DOHH2 (cell line): Measurements from ENCODE around the gene DNAH1.

Experiments
- H3F3A ChIP-seq: fragments of 200-600 bp; sonication (generic), shearing (Covaris generic); 2 replicates; pipeline ENCODE4 v1.6.0; 2016; ENCODE audit warnings: antibody characterized with exemption, mild to moderate bottlenecking; ENCODE audit not compliant: control insufficient read depth, insufficient read depth
- H3K27ac ChIP-seq: fragments of 200-600 bp; sonication (generic); 2 replicates; pipeline ENCODE4 v1.5.1; 2014; ENCODE audit warnings: low read depth, mild to moderate bottlenecking, low read length, moderate library complexity
- H3K27me3 ChIP-seq: fragments of 200-600 bp; sonication (generic); 2 replicates; pipeline ENCODE4 v1.6.1; 2014; ENCODE audit warnings: mild to moderate bottlenecking, low read length, mixed read lengths; ENCODE audit not compliant: control insufficient read depth
- H3K36me3 ChIP-seq: fragments of 200-600 bp; sonication (generic); 2 replicates; pipeline ENCODE4 v1.6.1; 2014; ENCODE audit warnings: mild to moderate bottlenecking, low read length, moderate library complexity, mixed read lengths; ENCODE audit not compliant: control insufficient read depth
- H3K4me1 ChIP-seq: fragments of 200-600 bp; sonication (generic); 2 replicates; pipeline ENCODE4 v1.6.1; 2014; ENCODE audit warnings: mild to moderate bottlenecking, low read length, mixed read lengths; ENCODE audit not compliant: control insufficient read depth
- H3K4me2 ChIP-seq: fragments of 200-600 bp; sonication (generic); 2 replicates; pipeline ENCODE4 v1.6.0; 2014; ENCODE audit warnings: mild to moderate bottlenecking, low read length, moderate library complexity
- H3K4me3 ChIP-seq: fragments of 200-600 bp; sonication (generic); 2 replicates; pipeline ENCODE4 v1.5.1; 2014; ENCODE audit warnings: mild to moderate bottlenecking, low read length, mixed read lengths
- H3K79me2 ChIP-seq: fragments of 200-600 bp; sonication (generic); 2 replicates; pipeline ENCODE4 v1.6.1; 2014; ENCODE audit warnings: mild to moderate bottlenecking, low read length, mixed read lengths; ENCODE audit not compliant: control insufficient read depth
- H3K9me2 ChIP-seq: fragments of 200-600 bp; sonication (generic); replicated peaks from 2 replicates; pipeline ENCODE4 v1.6.1; 2014; ENCODE audit warnings: mild to moderate bottlenecking, low read length, mixed read lengths; ENCODE audit not compliant: control insufficient read depth
- H3K9me3 ChIP-seq: fragments of 200-600 bp; sonication (generic); 2 replicates; pipeline ENCODE4 v1.6.1; 2014; ENCODE audit warnings: antibody characterized with exemption, low read length, mixed read lengths; ENCODE audit not compliant: control insufficient read depth, insufficient read depth
- H4K20me1 ChIP-seq: fragments of 200-600 bp; sonication (generic); 2 replicates; pipeline ENCODE4 v1.6.0; 2014; ENCODE audit warnings: low read depth, mild to moderate bottlenecking, antibody characterized with exemption, low read length, moderate library complexity; ENCODE audit not compliant: control insufficient read depth, insufficient read depth
- CTCF ChIP-seq: fragments of 200-600 bp; sonication (generic); IDR thresholded peaks from one replicate; pipeline ENCODE4 v1.5.1; 2014; ENCODE audit warnings: antibody characterized with exemption, mild to moderate bottlenecking, low read depth, low read length; ENCODE audit not compliant: poor library complexity, severe bottlenecking
- EZH2phosphoT487 ChIP-seq: fragments of 200-600 bp; sonication (generic); IDR thresholded peaks from 2 replicates; pipeline ENCODE4 v1.6.1; 2017; ENCODE audit warnings: borderline replicate concordance, mild to moderate bottlenecking, antibody characterized with exemption, low read length, moderate library complexity, mixed read lengths

The DNAH1 gene

GRCh38 chr3:52438579-52439425 lies 122.7 kb downstream of the DNAH1 start:
- H3K36me3 ChIP-seq: no peaks in the 10 kb centered on the region
- no peak overlapping the region for H3K4me3 ChIP-seq
- no peaks in the 10 kb centered on the region for H3K4me1 ChIP-seq
- 0 out of 2 replicates have a peak, but pooled peaks cover 7% of the 10 kb centered on the region for H3K27me3 ChIP-seq
- H3F3A ChIP-seq: no peaks in the 10 kb centered on the region
- no peaks in the 10 kb centered on the region for H4K20me1 ChIP-seq
- no peak overlapping the region for H3K4me2 ChIP-seq
- H3K79me2 ChIP-seq: no peaks in the 10 kb centered on the region
- no peak overlapping the region for H3K27ac ChIP-seq
- no peak for TF ChIP-seq CTCF
- TF ChIP-seq EZH2phosphoT487: no peak
- no peaks in the 10 kb centered on the region for H3K9me3 ChIP-seq
- H3K9me2 ChIP-seq: no peaks in the 10 kb centered on the region

GRCh38 chr3:52439426-52440248 lies 123.5 kb downstream of the DNAH1 start:
- H3K79me2 ChIP-seq: no peaks in the 10 kb centered on the region
- H3K4me3 ChIP-seq: no peak overlapping the region
- no peaks in the 10 kb centered on the region for H3K9me2 ChIP-seq
- no peaks in the 10 kb centered on the region for H3K9me3 ChIP-seq
- H3K4me2 ChIP-seq: no peak overlapping the region
- no peaks in the 10 kb centered on the region for H3F3A ChIP-seq
- H3K27me3 ChIP-seq: 0 out of 2 replicates have a peak, but pooled peaks cover 6% of the 10 kb centered on the region
- no peak overlapping the region for H3K27ac ChIP-seq
- H4K20me1 ChIP-seq: no peaks in the 10 kb centered on the region
- TF ChIP-seq CTCF (no peak), EZH2phosphoT487 (no peak)
- H3K4me1 ChIP-seq: no peaks in the 10 kb centered on the region; the same call in 1 of the 2 replicates
- H3K36me3 ChIP-seq: no peaks in the 10 kb centered on the region

GRCh38 chr3:52440249-52440551 lies 124.1 kb downstream of the DNAH1 start:
- no peaks in the 10 kb centered on the region for H3F3A ChIP-seq
- no peaks in the 10 kb centered on the region for H3K9me2 ChIP-seq
- no peak for TF ChIP-seq EZH2phosphoT487
- TF ChIP-seq CTCF: no peak
- H3K4me3 ChIP-seq: no peak overlapping the region
- no peaks in the 10 kb centered on the region for H3K36me3 ChIP-seq
- H4K20me1 ChIP-seq: no peaks in the 10 kb centered on the region
- H3K27me3 ChIP-seq: 0 out of 2 replicates have a peak, but pooled peaks cover 4% of the 10 kb centered on the region
- peaks cover 3% of the 10 kb centered on the region; the same call in 1 of the 2 replicates for H3K4me1 ChIP-seq
- H3K9me3 ChIP-seq: no peaks in the 10 kb centered on the region
- no peak overlapping the region for H3K4me2 ChIP-seq
- H3K27ac ChIP-seq: no peak overlapping the region
- H3K79me2 ChIP-seq: no peaks in the 10 kb centered on the region
